ENCODE results near the gene SAXO1.

DNA sequence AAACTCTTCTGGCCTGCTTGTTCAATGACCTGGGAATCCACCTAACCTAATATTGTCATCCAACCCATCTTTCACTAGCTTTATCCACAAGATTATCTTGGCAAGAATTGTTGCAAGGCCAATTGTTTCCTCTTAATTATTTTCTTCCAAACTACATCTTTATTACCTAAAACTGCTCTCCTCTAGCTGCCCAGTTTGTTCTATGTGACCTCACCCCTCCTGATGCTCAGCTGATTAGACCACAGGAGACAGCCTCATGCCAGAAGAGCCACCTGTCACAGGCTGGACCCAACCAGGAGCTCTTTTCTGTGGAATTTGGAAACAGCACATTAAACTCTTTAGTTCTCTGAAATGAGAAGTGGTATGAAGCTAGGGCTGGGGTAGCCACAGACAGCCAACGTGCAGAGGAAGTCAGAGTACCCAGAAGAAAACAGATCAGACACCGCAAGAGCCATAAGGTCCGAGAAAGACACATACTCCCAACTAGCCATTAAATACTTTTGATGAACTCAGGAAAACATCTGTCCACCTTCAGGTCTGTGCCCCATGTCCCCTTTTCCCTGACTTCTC is 12.0 kb downstream of the SAXO1 start:
- TF ChIP-seq, protein P1, sequence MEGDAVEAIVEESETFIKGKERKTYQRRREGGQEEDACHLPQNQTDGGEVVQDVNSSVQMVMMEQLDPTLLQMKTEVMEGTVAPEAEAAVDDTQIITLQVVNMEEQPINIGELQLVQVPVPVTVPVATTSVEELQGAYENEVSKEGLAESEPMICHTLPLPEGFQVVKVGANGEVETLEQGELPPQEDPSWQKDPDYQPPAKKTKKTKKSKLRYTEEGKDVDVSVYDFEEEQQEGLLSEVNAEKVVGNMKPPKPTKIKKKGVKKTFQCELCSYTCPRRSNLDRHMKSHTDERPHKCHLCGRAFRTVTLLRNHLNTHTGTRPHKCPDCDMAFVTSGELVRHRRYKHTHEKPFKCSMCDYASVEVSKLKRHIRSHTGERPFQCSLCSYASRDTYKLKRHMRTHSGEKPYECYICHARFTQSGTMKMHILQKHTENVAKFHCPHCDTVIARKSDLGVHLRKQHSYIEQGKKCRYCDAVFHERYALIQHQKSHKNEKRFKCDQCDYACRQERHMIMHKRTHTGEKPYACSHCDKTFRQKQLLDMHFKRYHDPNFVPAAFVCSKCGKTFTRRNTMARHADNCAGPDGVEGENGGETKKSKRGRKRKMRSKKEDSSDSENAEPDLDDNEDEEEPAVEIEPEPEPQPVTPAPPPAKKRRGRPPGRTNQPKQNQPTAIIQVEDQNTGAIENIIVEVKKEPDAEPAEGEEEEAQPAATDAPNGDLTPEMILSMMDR (IDR thresholded peaks at IDR 0.05; ENCODE audit: low read depth, low read length), result no peak
- no peak for TF ChIP-seq EZH2phosphoT487 (IDR thresholded peaks at IDR 0.05; ENCODE audit: low read depth)

All from OCI-LY3 (cell line).